ENCODE measurements around the gene SANBR. TPM values are rescaled to one million over a fixed set of nuclear protein-coding genes. Genes with fewer than 3 reads are reported as not detected.

The SANBR gene
- total and polyA plus RNA-seq, 2 of the 13 experiments (the other 11 are each of a cell fraction or from before 2014, with no cell fraction given): 9.8 to 20.9 TPM

DNA sequence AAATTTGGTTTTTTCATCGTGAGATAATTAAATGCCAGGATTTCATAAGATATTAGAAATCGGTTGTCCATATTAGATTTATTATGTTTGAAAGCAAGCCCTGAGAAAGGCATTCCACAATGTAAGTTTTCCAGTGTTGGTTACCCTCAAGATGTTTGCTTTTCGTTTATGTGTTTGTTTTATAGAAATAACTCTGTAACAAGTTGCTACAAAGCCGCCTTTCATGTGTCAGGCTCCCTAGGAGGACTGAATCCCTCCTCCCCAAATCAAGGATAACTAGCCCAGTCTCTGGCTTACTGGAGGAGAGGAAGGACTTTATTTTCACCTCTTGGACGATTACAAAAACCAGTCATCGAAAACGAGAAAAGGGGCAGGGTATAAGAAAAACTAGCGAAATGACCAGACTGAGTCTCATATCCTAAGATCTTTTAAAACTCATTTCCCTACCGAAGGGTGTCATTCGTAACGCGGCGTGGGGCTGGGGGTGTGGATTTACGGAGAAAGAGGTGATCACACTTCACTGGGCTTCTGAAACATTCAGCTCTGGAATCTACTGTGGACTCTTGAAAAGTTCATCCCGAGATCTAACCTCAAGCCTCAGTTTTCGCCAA, 49.2 kb upstream of the SANBR start:
- peaks cover 2 to 32% of the 10 kb centered on the region in 2 experiments; a peak in 2 of 5 replicates for H3K36me3 ChIP-seq (replicated peaks in 1 of 2; ENCODE audit: control insufficient read depth in 1 of 2, insufficient read depth in 2 of 2, low read length in 2 of 2)
- peak overlapping the region; percentile 83 for H3K4me2 ChIP-seq (ENCODE audit: low read depth, low read length)
- peaks cover 54% of the 10 kb centered on the region for H3K4me1 ChIP-seq (ENCODE audit: insufficient read depth, low read length)
- H3K27me3 ChIP-seq (ENCODE audit: control insufficient read depth in 1 of 2, insufficient read depth in 2 of 2, low read length in 2 of 2): no peaks in the 10 kb centered on the region; a peak in 1 of 5 replicates
- peaks cover 93% of the 10 kb centered on the region for H3K79me2 ChIP-seq (ENCODE audit: insufficient read depth, low read length)
- FAIRE-seq: no peak
- DNase-seq (ENCODE audit: low spot score): peak; percentile 46
- WGBS (ENCODE audit: low lambda C conversion rate): 1% methylated on average over 16 of the region's 16 CpGs
- H4K20me1 ChIP-seq (ENCODE audit: insufficient read depth, low read length): 0 out of 2 replicates have a peak, but pooled peaks cover 3% of the 10 kb centered on the region
- POLR2A ChIA-PET: interaction anchor here (0.8 to 2.9 kb wide), 4 partner anchors 10 to 161 kb away, joined by 3 to 20 read pairs (median 10); partner anchors contain the start of gene SANBR
- in situ Hi-C loops (cut with HindIII; ENCODE audit: extremely low pct_ligation_motif_present, low pct_unique_long_range_greater_than_20kb) (no loop called here), intact Hi-C loops (cut with micrococcal nuclease; ENCODE audit: unreplicated experiment) (loop anchor here (2.0 to 10.0 kb wide), 3 partner anchors 128 to 160 kb away; partner anchors contain the start of gene REL)
- CTCF ChIA-PET (ENCODE audit: low intra/inter-chr PET ratio, low total read pairs): no interaction called here
- H3K4me3 ChIP-seq (replicated peaks in 1 of 3; ENCODE audit: insufficient read depth in 1 of 3, low read depth in 2 of 3, low read length in 3 of 3): peak overlapping the region; percentile 74 to 94 (median 93)
- peak overlapping the region; percentile 99 for H3K27ac ChIP-seq (ENCODE audit: extremely low read length, insufficient read depth, low read length)
- ATAC-seq: no peak
- BruUV-seq (replicated peaks): no TSS peak
- peak overlapping the region; percentile 97 for H3K9ac ChIP-seq (ENCODE audit: insufficient read depth, low read depth, low read length)
- H2AFZ ChIP-seq (ENCODE audit: low read length): no peak overlapping the region
- H3K9me3 ChIP-seq (ENCODE audit: low read length): no peaks in the 10 kb centered on the region
- TF ChIP-seq ZNF101 (CRISPR knock-in tag; IDR thresholded peaks at IDR 0.05; ENCODE audit: borderline replicate concordance, low read depth) (0 out of 2 replicates have a peak, but pooled peaks have one; percentile 11), ZNF160 (CRISPR knock-in tag; IDR thresholded peaks at IDR 0.05) (no peak), NR2F6 (IDR thresholded peaks at IDR 0.05) (no peak; the same call in 1 of the 2 replicates), NR2F6 (CRISPR knock-in tag; IDR thresholded peaks at IDR 0.05) (no peak), HMG20A (CRISPR knock-in tag; IDR thresholded peaks at IDR 0.05; ENCODE audit: borderline replicate concordance) (0 out of 2 replicates have a peak, but pooled peaks have one; percentile 2), TAF1 (CRISPR knock-in tag; IDR thresholded peaks at IDR 0.05) (no peak), ZFYVE20 (CRISPR knock-in tag; IDR thresholded peaks at IDR 0.05; ENCODE audit: borderline replicate concordance, low read depth) (no peak), PHF21A (CRISPR knock-in tag; IDR thresholded peaks at IDR 0.05) (no peak), ZNF343 (CRISPR knock-in tag; IDR thresholded peaks at IDR 0.05) (0 out of 2 replicates have a peak, but pooled peaks have one; percentile 6), SKI (IDR thresholded peaks at IDR 0.05; ENCODE audit: partially characterized antibody) (no peak), SMC3 (IDR thresholded peaks at IDR 0.05; ENCODE audit: low read length) (no peak), ZNF605 (CRISPR knock-in tag; IDR thresholded peaks at IDR 0.05) (peak; percentile 40; the same call in 1 of the 2 replicates), HHEX (CRISPR knock-in tag; IDR thresholded peaks at IDR 0.05) (no peak), NR2F1 (CRISPR knock-in tag; IDR thresholded peaks at IDR 0.05) (0 out of 4 replicates have a peak, but pooled peaks of 1 of the 2 experiments have one; percentile 13), TCF7 (IDR thresholded peaks at IDR 0.05; ENCODE audit: low read depth) (peak; percentile 40; the same call in 1 of the 2 replicates), SOX6 (IDR thresholded peaks at IDR 0.05) (no peak), SOX6 (CRISPR knock-in tag; IDR thresholded peaks at IDR 0.05) (no peak), MED1 (CRISPR knock-in tag; IDR thresholded peaks at IDR 0.05) (no peak), RFX1 (IDR thresholded peaks at IDR 0.05) (no peak), ZMYM2 (CRISPR knock-in tag; IDR thresholded peaks at IDR 0.05) (0 out of 2 replicates have a peak, but pooled peaks have one; percentile 44), RAD51 (IDR thresholded peaks at IDR 0.05; ENCODE audit: borderline replicate concordance) (no peak), ZNF713 (CRISPR knock-in tag; IDR thresholded peaks at IDR 0.05) (no peak)
- TF ChIP-seq, protein P1, sequence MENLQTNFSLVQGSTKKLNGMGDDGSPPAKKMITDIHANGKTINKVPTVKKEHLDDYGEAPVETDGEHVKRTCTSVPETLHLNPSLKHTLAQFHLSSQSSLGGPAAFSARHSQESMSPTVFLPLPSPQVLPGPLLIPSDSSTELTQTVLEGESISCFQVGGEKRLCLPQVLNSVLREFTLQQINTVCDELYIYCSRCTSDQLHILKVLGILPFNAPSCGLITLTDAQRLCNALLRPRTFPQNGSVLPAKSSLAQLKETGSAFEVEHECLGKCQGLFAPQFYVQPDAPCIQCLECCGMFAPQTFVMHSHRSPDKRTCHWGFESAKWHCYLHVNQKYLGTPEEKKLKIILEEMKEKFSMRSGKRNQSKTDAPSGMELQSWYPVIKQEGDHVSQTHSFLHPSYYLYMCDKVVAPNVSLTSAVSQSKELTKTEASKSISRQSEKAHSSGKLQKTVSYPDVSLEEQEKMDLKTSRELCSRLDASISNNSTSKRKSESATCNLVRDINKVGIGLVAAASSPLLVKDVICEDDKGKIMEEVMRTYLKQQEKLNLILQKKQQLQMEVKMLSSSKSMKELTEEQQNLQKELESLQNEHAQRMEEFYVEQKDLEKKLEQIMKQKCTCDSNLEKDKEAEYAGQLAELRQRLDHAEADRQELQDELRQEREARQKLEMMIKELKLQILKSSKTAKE (CRISPR knock-in tag; IDR thresholded peaks at IDR 0.05; ENCODE audit: borderline replicate concordance): no peak
- TF ChIP-seq, protein P2, sequence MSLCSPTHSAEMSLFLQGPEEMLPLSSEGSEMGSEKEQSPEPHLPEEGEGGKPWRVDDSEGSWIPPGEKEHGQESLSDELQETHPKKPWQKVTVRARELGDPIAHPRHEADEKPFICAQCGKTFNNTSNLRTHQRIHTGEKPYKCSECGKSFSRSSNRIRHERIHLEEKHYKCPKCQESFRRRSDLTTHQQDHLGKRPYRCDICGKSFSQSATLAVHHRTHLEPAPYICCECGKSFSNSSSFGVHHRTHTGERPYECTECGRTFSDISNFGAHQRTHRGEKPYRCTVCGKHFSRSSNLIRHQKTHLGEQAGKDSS (CRISPR knock-in tag; IDR thresholded peaks at IDR 0.05; ENCODE audit: borderline replicate concordance, low read depth): 0 out of 2 replicates have a peak, but pooled peaks have one; percentile 58
